ENCODE data around the gene CDK4.
"Not testable (repeated sequence)": the region's sequence is repeated elsewhere in the genome, so short reads cannot be mapped to it uniquely, and the experiment has no call there.

CDK4 gene

DNA sequence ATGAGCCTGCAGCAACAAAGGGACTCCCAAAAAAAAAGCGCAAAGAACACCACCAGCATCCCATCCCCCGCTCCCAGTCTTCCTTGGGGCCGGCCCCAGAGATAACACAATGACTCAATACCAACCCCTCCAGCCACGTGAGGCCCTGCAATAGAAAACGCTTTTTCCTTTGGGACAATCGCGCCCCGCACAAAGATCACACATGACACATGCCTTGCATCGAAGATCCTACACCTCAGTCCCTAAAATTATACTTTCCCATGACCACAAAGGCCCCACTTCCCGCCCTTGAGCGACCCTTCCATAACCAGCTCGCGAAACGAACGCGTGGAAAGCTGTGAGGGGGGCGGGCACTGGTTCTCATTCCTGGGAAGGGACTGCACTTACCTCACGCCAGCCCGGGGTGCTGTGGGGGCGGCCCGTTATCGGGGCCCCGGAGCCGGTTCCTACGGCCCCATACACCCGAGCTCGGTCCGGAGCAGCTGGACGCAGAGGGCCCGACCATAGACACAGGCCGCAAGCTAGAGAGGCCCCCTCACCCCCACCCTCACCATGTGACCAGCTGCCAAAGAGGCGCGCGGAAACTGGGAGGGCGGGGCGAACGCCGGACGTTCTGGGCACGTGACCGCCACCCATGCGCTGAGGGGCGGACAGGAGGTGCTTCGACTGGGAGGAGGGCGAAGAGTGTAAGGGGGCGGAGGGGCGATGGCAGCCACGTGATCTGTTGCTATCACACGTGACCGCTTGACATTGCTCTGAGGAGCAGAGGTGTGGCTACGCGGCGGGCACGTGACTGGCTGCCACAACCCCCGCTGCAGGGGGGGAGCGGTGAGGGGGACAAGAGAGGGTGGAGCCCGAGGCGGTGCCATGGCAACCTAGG lies at the start of gene CDK4:
Gene CDK4 (minus strand): TSS at position 523 of the 880 bp plus-strand sequence. CDS start 593 bp downstream, outside the sequence.
- peak; percentile 100 for DNase-seq (ENCODE audit: low read depth)

DNA sequence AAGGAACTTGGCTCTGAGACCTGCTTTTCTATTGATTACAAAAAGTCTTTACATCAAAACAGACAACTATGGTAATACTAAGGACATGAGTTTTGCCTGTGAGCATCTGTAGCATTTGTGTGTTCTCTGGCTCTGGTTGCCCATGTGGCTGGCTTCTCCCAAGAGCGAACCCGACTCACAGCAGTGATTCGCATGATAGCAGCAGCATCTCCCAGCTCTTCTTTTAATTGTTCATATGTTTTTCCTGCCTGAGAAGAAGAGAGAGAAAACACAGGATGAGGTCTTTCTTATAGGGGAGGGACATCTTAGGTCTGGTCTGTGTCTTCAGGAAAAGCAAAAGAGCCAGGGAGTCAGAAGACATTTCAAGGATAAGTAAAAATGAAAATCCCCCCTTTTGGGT lies 48.9 kb upstream of the CDK4 start:
- DNase-seq (ENCODE audit: low read depth): no peak

DNA sequence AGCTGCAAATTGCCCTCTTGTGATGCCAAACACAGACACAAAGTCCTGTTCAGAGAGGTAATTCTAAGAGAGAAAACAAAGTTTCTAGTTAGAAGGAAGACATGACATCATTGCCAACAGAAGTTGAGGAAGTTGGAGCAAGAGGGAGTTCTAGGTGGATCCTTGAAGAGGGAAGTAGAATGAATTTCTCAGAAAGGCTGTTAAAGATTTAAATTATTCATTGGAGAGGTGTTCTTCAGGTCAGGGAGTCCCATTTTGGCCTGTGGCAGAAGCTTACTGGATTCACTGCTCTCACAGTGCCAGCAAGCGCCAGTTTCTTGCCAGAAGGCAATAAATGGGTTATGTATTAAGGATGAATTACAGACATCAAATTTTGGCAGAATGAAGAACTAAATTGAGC lies 45.8 kb upstream of the CDK4 start:
- DNase-seq (ENCODE audit: low read depth): no peak

DNA sequence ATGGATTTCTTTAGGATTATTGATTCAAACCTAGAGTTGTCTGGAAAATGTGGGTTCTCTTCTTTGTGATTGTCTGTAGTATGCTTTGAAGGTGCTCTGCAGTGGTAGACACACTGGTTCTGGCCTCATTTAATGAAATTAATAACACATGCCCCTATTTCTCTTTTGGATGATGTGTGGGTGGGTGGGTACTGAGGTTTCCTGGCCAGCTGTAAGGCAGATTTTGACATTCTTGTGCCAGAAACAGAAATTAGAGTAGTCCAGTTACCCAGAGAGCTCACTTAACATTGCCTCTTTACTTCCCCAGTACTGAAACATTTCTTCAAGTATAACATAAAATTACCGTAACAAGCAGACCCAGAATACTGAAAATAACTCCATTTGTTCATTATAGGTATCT lies 44.9 kb upstream of the CDK4 start:
- no peak for DNase-seq (ENCODE audit: low read depth)

DNA sequence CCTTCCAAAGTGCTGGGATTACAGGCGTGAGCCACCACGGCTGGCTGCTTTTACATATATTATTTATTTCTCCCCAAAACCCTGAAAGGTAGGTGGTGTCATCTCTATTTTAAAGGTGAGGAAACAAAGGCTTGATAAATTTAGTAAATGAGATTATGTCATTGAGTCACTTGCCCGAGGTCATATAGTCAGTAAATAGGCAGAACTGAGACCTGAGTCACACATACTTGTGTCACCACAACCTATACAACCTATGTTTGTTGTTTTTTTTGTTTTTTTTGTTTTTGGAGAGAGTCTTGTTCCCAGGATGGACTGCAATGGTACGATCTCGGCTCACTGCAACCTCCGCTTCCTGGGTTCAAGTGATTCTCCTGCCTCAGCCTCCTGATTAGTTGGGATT lies 43.2 kb upstream of the CDK4 start:
- DNase-seq (ENCODE audit: low read depth): no peak

DNA sequence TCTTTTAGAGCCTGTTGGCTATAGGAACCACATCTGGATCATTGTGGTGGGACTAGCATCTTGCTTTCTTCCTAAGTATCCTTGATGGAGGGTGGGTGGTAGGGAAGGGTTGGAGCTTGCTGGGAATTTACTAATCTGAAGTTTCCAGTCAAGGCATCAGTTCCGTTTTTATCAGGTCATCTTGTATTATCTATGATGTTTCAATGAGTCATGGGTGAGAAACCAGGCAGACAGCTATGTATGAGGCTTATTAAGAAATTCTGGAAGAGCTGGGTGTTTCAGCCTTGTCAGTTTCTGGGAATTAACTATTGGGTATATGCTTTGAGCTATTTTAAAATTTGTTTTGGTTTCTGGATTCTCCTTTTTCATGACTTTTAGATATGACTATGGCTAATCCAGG lies 41.8 kb upstream of the CDK4 start:
- DNase-seq (ENCODE audit: low read depth): no peak

DNA sequence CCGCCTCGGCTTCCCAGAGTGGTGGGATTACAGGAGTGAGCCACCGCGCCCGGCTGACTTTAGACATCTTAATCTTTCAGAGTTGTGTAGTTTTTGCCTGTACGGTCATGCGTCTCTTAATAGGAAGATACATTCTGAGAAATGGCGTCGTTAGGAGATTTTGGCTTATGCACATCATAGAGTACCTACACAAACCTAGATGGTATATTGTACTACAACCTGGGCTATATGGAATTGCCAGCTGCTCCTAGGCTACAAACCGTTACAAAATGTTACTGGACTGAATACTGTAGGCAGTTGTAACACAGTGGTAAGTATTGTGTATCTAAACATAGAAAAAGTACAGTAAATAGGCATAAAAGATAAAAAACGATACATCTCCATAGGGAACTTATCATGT lies 31.8 kb upstream of the CDK4 start:
- no peak for DNase-seq (ENCODE audit: low read depth)

DNA sequence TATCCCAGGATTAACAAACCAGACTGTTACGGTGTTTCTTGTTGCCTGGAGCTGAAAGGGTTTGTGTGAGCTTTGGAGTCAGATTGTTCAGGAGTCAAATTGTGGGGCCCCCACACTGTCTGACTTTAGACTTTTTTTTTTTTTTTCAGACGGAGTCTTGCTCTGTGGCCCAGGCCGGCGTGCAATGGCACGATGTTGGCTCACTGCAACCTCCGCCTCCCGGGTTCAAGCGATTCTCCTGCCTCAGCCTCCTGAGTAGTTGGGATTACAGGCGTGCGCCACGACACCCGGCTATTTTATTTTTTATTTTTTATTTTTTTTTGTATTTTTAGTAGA lies 31.3 kb upstream of the CDK4 start:
- DNase-seq (ENCODE audit: low read depth): no peak

DNA sequence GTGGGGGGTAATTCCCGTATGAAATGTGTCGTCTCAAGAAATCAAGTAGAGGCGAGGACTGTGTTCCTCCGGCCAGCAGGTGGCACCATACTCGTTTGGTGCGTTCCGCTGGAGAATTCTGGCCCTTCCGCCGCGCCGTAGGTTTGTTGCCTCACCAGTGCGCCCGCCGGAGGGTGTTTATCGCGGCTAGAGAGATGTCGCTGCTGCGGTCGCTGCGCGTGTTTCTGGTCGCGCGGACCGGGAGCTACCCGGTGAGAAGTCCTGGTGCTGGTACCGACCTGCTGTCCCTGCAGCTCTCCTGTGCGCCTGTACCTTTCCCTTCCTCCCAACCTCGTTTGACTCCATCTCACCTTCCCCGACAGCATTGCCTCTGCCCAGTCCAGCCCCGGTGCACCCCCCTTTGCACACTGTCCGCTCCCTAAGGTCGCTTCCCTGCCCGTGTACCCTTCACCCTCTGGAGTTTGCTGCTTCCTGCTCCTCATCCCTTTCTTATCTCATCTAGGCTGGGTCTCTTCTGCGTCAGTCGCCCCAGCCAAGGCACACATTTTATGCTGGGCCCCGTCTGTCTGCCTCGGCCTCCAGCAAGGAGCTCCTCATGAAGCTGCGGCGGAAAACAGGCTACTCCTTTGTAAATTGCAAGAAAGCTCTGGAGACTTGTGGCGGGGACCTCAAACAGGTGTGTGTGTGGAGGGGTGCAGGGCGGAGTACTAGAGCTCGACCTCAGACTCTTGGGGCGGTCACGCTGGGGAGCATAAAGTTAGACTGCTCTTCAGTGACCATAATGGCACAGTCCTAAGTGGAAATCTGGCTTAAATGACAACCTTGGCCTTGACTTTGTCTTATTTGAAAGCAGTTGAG lies 30.7 kb upstream of the CDK4 start, which contains the start of gene TSFM:
Gene TSFM (plus strand): TSS at position 180 of the 858 bp plus-strand sequence. CDS start 15 bp downstream, at position 195.
- DNase-seq (ENCODE audit: low read depth): peak; percentile 86

DNA sequence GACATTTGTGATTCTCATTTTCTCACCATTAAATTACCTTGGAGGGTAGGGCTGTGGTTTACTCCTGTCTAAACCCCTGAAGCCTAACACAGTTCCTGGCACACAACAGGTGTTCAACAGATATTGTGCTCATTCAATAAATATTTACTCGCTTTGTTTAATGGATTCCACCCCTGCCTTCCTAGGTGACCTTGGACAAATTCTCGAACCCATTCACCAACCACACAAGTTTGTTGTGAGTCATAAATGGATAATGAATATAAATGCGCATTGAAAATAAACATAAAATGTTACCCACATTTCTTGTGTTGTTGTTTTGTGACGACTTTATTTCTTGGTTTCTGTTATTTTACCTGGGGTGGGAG lies 30.1 kb upstream of the CDK4 start:
- no peak for DNase-seq (ENCODE audit: low read depth)

DNA sequence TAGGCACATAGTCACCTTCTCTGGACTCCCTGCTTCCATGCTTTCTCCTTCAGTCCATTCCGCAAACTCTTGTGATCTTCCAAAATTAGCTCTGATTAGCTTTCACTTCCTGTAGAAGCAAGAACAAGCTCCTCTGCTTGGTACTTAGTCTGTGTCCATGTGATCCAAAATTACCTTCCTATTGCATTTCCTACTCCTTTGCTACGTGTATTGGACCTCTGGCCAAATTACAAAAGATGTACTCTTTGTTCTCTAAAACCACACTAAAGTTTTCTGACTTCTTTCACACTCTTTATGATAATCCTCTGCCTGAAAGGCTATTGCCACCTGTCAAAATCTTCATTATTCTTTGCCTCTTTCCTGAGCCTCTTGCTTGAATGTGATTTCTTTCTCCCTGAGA lies 29.7 kb upstream of the CDK4 start:
- DNase-seq (ENCODE audit: low read depth): no peak

DNA sequence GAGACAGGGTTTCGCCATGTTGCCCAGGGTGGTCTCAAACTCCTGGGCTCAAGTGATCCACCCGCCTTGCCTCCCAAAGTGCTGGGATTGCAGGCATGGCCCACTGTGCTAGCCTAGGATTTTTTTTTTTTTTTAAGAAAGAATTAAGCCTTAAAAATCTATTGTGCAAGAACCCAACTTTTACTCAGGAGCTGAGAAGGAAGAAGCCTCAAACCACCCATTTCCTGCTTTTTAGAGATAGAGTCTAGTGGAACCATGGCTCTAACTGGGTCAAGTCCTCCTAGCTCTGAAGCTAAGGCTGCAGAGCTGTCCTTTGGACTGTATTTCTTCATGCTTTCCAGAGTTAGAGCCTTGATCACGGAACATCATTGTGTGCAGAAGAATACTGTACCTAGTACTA lies 29.1 kb upstream of the CDK4 start:
- no peak for DNase-seq (ENCODE audit: low read depth)

DNA sequence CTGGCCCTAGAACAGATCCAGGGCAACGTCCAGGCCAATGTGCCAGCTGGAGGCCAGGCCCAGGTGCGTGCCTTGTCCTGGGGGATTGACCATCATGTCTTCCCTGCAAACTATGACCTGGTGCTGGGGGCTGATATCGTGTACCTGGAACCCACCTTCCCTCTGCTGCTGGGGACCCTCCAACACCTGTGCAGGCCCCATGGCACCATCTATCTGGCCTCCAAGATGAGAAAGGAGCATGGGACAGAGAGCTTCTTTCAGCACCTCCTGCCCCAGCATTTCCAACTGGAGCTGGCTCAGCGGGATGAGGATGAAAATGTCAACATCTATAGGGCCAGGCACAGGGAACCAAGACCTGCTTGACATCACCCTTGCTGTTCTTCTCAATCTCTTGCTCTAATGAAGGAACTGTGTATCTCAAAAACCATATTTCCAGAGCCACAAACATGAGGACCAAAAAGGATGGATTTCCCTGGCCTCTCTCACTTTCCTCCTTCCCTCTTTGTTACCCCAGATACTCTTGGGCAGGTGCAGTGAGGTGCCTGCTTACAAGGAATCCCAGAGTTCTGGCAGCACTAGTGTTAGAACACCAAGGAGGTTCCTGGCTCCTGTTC lies 28.3 kb upstream of the CDK4 start:
- no peak for DNase-seq (ENCODE audit: low read depth)

DNA sequence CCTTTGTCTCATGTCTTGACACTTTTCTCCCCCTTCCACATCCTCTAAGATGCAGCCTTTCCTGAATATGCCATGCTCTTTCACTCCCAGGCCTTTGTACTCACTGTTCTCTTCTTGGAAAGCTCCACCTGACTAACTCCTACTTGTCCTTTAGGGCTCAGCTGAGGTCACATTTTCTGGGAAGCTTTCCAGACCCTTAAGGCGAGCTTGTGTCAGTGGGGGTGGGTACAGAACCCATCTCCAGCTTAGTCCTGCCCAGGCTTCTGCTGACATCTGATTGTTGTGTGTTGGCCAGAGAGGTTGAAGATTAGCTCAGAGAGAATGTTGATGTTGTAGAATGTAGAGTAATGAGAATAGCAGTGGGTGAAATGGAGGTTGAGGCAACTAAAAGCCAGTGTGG lies 27.6 kb upstream of the CDK4 start:
- DNase-seq (ENCODE audit: low read depth): no peak

DNA sequence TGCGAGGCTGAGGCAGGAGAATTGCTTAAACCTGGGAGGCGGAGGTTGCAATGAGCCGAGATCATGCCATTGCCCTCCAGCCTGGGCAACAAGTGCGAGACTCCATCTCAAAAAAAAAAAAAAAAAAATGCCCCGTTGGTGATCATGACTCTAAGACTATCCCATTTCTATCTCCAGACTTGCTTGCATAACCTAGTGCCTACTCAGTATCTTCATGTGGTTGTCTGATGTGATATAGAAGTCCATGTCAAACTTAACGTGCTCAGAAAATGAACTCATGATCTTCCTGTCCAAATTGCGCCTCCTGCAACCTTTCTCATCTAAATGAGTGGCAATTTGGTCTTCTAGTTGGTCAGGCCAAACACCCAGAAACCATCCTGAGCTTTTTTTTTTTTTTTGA lies 25.8 kb upstream of the CDK4 start:
- no peak for DNase-seq (ENCODE audit: low read depth)

DNA sequence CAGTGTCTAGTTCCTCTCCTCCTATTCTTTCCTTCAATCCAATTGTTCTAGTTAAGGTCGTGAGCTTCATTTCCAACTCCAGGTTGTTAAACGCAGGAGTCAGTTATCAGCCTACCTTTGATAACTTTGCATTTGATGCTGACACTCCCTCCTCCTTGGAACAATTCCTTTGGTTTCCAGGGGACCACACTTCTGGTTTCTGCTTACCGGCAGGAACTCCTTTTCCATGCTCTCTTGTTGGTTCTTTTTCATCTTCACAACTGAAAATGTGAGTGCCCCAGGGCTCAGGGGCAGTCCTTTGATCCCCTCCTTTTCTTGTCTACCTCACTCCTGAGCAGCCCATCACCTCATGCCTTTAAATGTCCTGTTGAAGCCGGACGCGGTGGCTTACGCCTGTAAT lies 25.3 kb upstream of the CDK4 start:
- DNase-seq (ENCODE audit: low read depth): no peak

DNA sequence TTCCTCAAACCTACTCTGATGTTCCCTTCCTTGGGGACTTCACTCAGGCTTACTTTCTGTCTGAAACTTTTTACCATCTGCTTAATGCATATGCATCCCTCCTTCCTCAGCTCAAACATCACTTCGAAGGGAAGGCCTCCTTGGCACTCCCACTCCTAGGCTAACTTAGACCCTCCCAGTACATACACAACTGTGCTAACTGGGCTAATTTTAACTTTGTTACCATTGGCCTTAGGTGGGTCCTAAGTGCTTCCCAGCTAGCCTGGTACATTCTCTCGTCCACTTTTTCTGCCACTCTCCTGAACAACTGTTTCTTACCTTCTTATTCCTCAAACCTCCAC lies 24.1 kb upstream of the CDK4 start:
- DNase-seq (ENCODE audit: low read depth): no peak

DNA sequence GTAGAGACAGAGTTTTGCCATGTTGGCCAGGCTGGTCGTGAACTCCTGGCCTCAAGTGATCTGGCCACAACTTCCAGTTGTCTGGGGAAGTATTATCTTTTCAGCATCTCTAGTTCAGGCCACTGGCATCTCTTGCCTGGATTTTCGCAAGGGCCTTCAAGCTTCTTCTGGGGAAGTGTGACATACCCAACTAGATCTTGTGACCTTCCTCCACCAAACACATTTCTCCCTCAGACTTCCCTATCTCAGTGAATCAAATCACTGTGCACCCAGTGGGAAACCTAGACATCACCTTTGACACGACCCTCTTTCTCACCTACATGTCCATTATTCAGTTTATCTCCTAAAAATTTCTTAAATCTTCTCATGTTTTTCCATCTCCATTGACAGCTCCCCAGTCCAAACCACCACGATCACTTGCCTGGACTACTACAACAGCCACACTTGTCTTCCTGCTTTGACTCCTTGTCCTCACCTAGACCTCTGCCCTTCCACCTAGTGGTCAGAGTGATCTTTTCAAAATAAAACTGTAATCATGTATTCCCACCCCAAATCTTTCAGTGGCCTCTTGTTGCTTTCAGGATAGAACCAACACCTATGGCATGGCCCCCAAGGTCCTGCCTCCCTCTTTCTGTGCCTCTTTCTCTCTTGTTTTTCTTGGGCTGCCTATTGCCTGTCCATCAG lies 23.6 kb upstream of the CDK4 start:
- DNase-seq (ENCODE audit: low read depth): no peak

DNA sequence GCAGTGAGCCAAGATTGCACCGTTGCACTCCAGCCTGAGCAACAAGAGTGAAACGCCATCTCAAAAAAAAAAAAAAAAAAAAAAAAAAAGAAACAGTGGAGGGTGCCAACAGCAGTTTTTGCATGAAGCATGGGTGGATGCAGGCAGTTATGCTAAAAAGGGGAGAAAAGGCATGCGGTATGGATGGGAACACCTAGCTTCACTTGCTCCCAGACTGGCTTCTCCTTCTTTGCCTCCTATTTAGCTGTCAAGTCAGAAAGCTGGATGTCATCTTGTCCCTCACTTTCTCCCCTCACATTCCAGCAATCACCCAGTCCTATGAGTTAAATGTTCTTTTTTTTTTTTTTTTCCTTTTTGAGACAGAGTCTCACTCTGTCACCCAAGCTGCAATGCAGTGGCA lies 22.9 kb upstream of the CDK4 start:
- DNase-seq (ENCODE audit: low read depth): no peak

DNA sequence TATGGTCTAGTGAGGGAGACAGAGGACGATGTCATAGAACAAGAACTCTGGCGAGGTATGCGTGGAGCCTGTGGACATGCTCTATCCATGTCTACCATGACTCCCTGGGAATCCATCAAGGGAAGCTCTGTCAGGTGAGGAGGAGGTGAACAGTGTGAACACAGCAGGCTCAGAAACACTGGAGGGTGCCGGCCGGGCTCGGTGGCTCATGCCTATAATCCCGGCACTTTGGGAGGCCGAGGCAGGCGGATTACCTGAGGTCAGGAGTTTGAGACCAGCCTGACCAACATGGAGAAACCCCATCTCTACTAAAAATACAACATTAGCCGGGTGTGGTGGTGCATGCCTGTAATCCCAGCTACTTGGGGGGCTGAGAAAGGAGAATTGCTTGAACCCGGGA lies 22.5 kb upstream of the CDK4 start:
- DNase-seq (ENCODE audit: low read depth): not testable (repeated sequence)

DNA sequence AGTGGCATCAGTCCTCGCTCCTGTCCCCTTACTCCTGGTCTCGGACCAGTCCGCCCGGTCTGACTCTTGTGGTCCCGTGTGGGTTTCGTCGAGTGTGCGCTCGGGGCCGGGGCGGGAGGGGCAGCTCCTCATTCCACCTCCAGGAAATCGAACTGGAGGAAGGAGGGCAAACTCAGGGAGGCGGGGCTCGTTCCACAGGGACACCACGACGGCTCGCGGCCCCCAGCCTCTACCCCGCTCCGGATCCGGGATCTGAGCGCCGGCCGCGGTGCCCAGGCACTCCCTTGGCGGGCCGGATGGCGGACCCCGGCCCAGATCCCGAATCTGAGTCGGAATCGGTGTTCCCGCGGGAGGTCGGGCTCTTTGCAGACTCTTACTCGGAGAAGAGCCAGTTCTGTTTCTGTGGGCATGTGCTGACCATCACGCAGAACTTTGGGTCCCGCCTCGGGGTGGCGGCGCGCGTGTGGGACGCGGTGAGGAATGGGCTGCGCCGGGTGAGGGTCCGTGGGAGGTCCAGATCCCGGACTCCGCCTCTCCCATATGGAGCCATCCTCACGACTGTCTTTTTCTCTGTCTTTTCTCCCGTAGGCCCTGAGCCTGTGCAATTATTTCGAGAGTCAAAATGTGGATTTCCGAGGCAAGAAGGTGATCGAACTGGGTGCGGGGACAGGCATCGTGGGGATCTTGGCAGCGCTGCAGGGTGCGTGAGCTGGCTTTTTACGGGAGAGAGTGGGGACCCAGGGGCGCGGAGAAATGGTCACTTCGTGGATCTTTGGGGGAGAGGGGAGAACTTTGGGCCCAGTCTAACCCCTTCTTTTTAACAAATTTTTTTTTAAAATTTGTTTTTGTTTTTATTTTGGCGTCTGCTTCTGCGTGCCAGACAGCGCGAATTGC lies 20.6 kb upstream of the CDK4 start, which contains the start of gene EEF1AKMT3:
Gene EEF1AKMT3 (plus strand): TSS at position 186 of the 894 bp plus-strand sequence. CDS start 111 bp downstream, at position 297.
- no peak for DNase-seq (ENCODE audit: low read depth)
